ENCODE measurements around the gene FAM43B. TPM values are rescaled to one million over a fixed set of nuclear protein-coding genes. Genes with fewer than 3 reads are reported as not detected.

The FAM43B gene
- total and polyA plus RNA-seq, 10 of the 15 experiments (the other 5 are each of a cell fraction or from before 2014, with no cell fraction given), result not detected

GRCh38 chr1:20603504-20604464 lies 51.4 kb downstream of the FAM43B start:
- no peaks in the 10 kb centered on the region for H3K27me3 ChIP-seq (replicated peaks in 1 of 2; ENCODE audit: control insufficient read depth in 2 of 2, insufficient read depth in 2 of 2, low read length in 1 of 2)
- no peaks in the 10 kb centered on the region for H3K36me3 ChIP-seq (ENCODE audit: control insufficient read depth in 2 of 2, insufficient read depth in 2 of 2, low read length in 1 of 2)
- 48% methylated on average over 9 of the region's 9 CpGs for WGBS (ENCODE audit: insufficient coverage, insufficient replicate concordance, low lambda C conversion rate, missing lambda C conversion rate)
- ChIA-PET SMC1A (ENCODE audit: uncharacterized antibody, unreplicated experiment) (no interaction called here), CTCF (interaction anchor here (0.7 kb wide), 1 partner anchor 11 kb away, joined by 3 read pairs; no protein-coding TSS in a partner anchor), RAD21 (ENCODE audit: unreplicated experiment) (no interaction called here), POLR2A (no interaction called here)
- BruUV-seq (replicated peaks), result no TSS peak
- H3K79me2 ChIP-seq (ENCODE audit: control insufficient read depth, insufficient read depth, low read length), result no peaks in the 10 kb centered on the region
- FAIRE-seq (no peak), DNase-seq (ENCODE audit: low read depth, low spot score) (no peak), ATAC-seq (no peak)
- intact Hi-C loops (cut with micrococcal nuclease; ENCODE audit: unreplicated experiment) (no loop called here), in situ Hi-C loops (cut with MboI) (no loop called here)
- no peaks in the 10 kb centered on the region for H3K4me1 ChIP-seq (ENCODE audit: control insufficient read depth, insufficient read depth, low read length)
- no peak overlapping the region for H3K27ac ChIP-seq (ENCODE audit: control insufficient read depth, insufficient read depth)
- no peaks in the 10 kb centered on the region for H4K20me1 ChIP-seq (ENCODE audit: control insufficient read depth, insufficient read depth)
- H3K9ac ChIP-seq (ENCODE audit: control insufficient read depth, insufficient read depth, low read length), result no peak overlapping the region
- no peak overlapping the region for H3K4me3 ChIP-seq
- no peak for TF ChIP-seq NKRF (conservative IDR thresholded peaks at IDR 0.05)
- no peak for TF ChIP-seq BHLHE40 (IDR thresholded peaks at IDR 0.05; ENCODE audit: borderline replicate concordance in 1 of 2, low read depth in 2 of 2, low read length in 1 of 2)
- no peak for TF ChIP-seq NR2F1 (conservative IDR thresholded peaks at IDR 0.05)
- no peak for TF ChIP-seq RAD21 (IDR thresholded peaks at IDR 0.05; ENCODE audit: insufficient read depth, low read depth, low read length)
- no peak for TF ChIP-seq EP300 (IDR thresholded peaks at IDR 0.05; ENCODE audit: borderline replicate concordance in 1 of 2, control insufficient read depth in 1 of 2, low read depth in 2 of 2, low read length in 2 of 2)
- no peak for TF ChIP-seq STAT3 (IDR thresholded peaks at IDR 0.05; ENCODE audit: low read depth, low read length)
- TF ChIP-seq SMAD5 (IDR thresholded peaks at IDR 0.05; ENCODE audit: low read depth), result no peak
- TF ChIP-seq YY1 (IDR thresholded peaks at IDR 0.05; ENCODE audit: low read depth, low read length), result peak; percentile 65; the same call in 1 of the 2 replicates
- TF ChIP-seq SIX5 (IDR thresholded peaks at IDR 0.05; ENCODE audit: low read depth, low read length, severe bottlenecking), result peak; percentile 4
- peak; percentile 27 for TF ChIP-seq USF1 (IDR thresholded peaks at IDR 0.05; ENCODE audit: borderline replicate concordance, extremely low read length, insufficient read depth, low read depth, low read length)
- no peaks in the 10 kb centered on the region; the same call in 2 of the 3 replicates for H3K9me3 ChIP-seq (replicated peaks; ENCODE audit: control insufficient read depth, insufficient read depth, low read length)
- H2AFZ ChIP-seq (ENCODE audit: control insufficient read depth, low read depth, low read length), result no peak overlapping the region
- H3K4me2 ChIP-seq (ENCODE audit: control insufficient read depth, insufficient read depth), result no peak overlapping the region

Other genes with a start within 250 kb of the FAM43B start
Only the 7 nearest of the 8 such genes appear.
- not detected in 2 replicates for gene CAMK2N1, start 66.4 kb upstream of the FAM43B start, total RNA-seq (2014; rRNA removed)
- not detected in 2 replicates for gene CAMK2N1, start 66.4 kb upstream of the FAM43B start, total RNA-seq (2014; rRNA removed; fragmentation: Illumina TruSeq; extraction: Trizol)
- 0.08 and 0.23 TPM in 2 replicates for gene CAMK2N1, start 66.4 kb upstream of the FAM43B start, total RNA-seq (2021)
- not detected in 2 replicates for gene CAMK2N1, start 66.4 kb upstream of the FAM43B start, polyA plus RNA-seq (2011; rRNA removed)
- not detected in 2 replicates for gene CAMK2N1, start 66.4 kb upstream of the FAM43B start, polyA plus RNA-seq (2014; fragmentation: Illumina TruSeq; extraction: Trizol)
- gene CAMK2N1, start 66.4 kb upstream of the FAM43B start, polyA plus RNA-seq (2014; fragmentation: Nextera tagmentation; extraction: Ambion mirVana), result not detected
- gene CAMK2N1, start 66.4 kb upstream of the FAM43B start, polyA plus RNA-seq (2014; rRNA removed), result not detected in 2 replicates
- gene CAMK2N1, start 66.4 kb upstream of the FAM43B start, polyA plus RNA-seq (2016; fragmentation: Nextera tagmentation; extraction: Ambion mirVana), result not detected
- gene MUL1, start 44.4 kb upstream of the FAM43B start, total RNA-seq (2014; rRNA removed), result 14.7 and 15.6 TPM in 2 replicates
- gene MUL1, start 44.4 kb upstream of the FAM43B start, total RNA-seq (2014; rRNA removed; fragmentation: Illumina TruSeq; extraction: Trizol), result 7.6 and 9.1 TPM in 2 replicates
- gene MUL1, start 44.4 kb upstream of the FAM43B start, total RNA-seq (2021), result 19.6 and 21.0 TPM in 2 replicates
- gene MUL1, start 44.4 kb upstream of the FAM43B start, polyA plus RNA-seq (2011; rRNA removed), result 7.7 and 15.3 TPM in 2 replicates
- 6.9 and 12.2 TPM in 2 replicates for gene MUL1, start 44.4 kb upstream of the FAM43B start, polyA plus RNA-seq (2014; fragmentation: Illumina TruSeq; extraction: Trizol)
- gene MUL1, start 44.4 kb upstream of the FAM43B start, polyA plus RNA-seq (2014; fragmentation: Nextera tagmentation; extraction: Ambion mirVana), result 1 to 10 TPM; 4.9 to 8.1 TPM
- gene MUL1, start 44.4 kb upstream of the FAM43B start, polyA plus RNA-seq (2014; rRNA removed), result 16.3 and 19.1 TPM in 2 replicates
- 10 to 100 TPM; 25.9 to 27.0 TPM for gene MUL1, start 44.4 kb upstream of the FAM43B start, polyA plus RNA-seq (2016; fragmentation: Nextera tagmentation; extraction: Ambion mirVana)
- gene CDA, start 36.5 kb downstream of the FAM43B start, total RNA-seq (2014; rRNA removed), result not detected in 2 replicates
- gene CDA, start 36.5 kb downstream of the FAM43B start, total RNA-seq (2014; rRNA removed; fragmentation: Illumina TruSeq; extraction: Trizol), result not detected in 2 replicates
- gene CDA, start 36.5 kb downstream of the FAM43B start, total RNA-seq (2021), result 0.21 TPM in 1 of 2 replicates, not detected in the other
- not detected in 2 replicates for gene CDA, start 36.5 kb downstream of the FAM43B start, polyA plus RNA-seq (2011; rRNA removed)
- not detected in 2 replicates for gene CDA, start 36.5 kb downstream of the FAM43B start, polyA plus RNA-seq (2014; fragmentation: Illumina TruSeq; extraction: Trizol)
- not detected for gene CDA, start 36.5 kb downstream of the FAM43B start, polyA plus RNA-seq (2014; fragmentation: Nextera tagmentation; extraction: Ambion mirVana)
- gene CDA, start 36.5 kb downstream of the FAM43B start, polyA plus RNA-seq (2014; rRNA removed), result not detected in 2 replicates
- gene CDA, start 36.5 kb downstream of the FAM43B start, polyA plus RNA-seq (2016; fragmentation: Nextera tagmentation; extraction: Ambion mirVana), result not detected
- 2.3 and 2.8 TPM in 2 replicates for gene PINK1, start 80.9 kb downstream of the FAM43B start, total RNA-seq (2014; rRNA removed)
- 1.2 TPM in 2 replicates for gene PINK1, start 80.9 kb downstream of the FAM43B start, total RNA-seq (2014; rRNA removed; fragmentation: Illumina TruSeq; extraction: Trizol)
- gene PINK1, start 80.9 kb downstream of the FAM43B start, total RNA-seq (2021), result 2.4 and 2.5 TPM in 2 replicates
- 1.4 and 1.9 TPM in 2 replicates for gene PINK1, start 80.9 kb downstream of the FAM43B start, polyA plus RNA-seq (2011; rRNA removed)
- 1.4 TPM in 2 replicates for gene PINK1, start 80.9 kb downstream of the FAM43B start, polyA plus RNA-seq (2014; fragmentation: Illumina TruSeq; extraction: Trizol)
- gene PINK1, start 80.9 kb downstream of the FAM43B start, polyA plus RNA-seq (2014; fragmentation: Nextera tagmentation; extraction: Ambion mirVana), result under 1 TPM in 1 of 2 experiments, not detected in 1; 0.42 TPM
- gene PINK1, start 80.9 kb downstream of the FAM43B start, polyA plus RNA-seq (2014; rRNA removed), result 1.9 and 2.2 TPM in 2 replicates
- 1 to 10 TPM; 1.6 to 4.4 TPM for gene PINK1, start 80.9 kb downstream of the FAM43B start, polyA plus RNA-seq (2016; fragmentation: Nextera tagmentation; extraction: Ambion mirVana)
- 245 and 248 TPM in 2 replicates for gene DDOST, start 108.8 kb downstream of the FAM43B start, total RNA-seq (2014; rRNA removed)
- gene DDOST, start 108.8 kb downstream of the FAM43B start, total RNA-seq (2014; rRNA removed; fragmentation: Illumina TruSeq; extraction: Trizol), result 148 and 159 TPM in 2 replicates
- gene DDOST, start 108.8 kb downstream of the FAM43B start, total RNA-seq (2021), result 175 and 194 TPM in 2 replicates
- gene DDOST, start 108.8 kb downstream of the FAM43B start, polyA plus RNA-seq (2011; rRNA removed), result 146 and 220 TPM in 2 replicates
- 148 and 196 TPM in 2 replicates for gene DDOST, start 108.8 kb downstream of the FAM43B start, polyA plus RNA-seq (2014; fragmentation: Illumina TruSeq; extraction: Trizol)
- 100 to 1,000 TPM; 100 to 159 TPM for gene DDOST, start 108.8 kb downstream of the FAM43B start, polyA plus RNA-seq (2014; fragmentation: Nextera tagmentation; extraction: Ambion mirVana)
- 206 and 220 TPM in 2 replicates for gene DDOST, start 108.8 kb downstream of the FAM43B start, polyA plus RNA-seq (2014; rRNA removed)
- 100 to 1,000 TPM; 272 to 274 TPM for gene DDOST, start 108.8 kb downstream of the FAM43B start, polyA plus RNA-seq (2016; fragmentation: Nextera tagmentation; extraction: Ambion mirVana)
- gene KIF17, start 165.4 kb downstream of the FAM43B start, total RNA-seq (2014; rRNA removed), result not detected in 2 replicates
- gene KIF17, start 165.4 kb downstream of the FAM43B start, total RNA-seq (2014; rRNA removed; fragmentation: Illumina TruSeq; extraction: Trizol), result not detected in 2 replicates
- gene KIF17, start 165.4 kb downstream of the FAM43B start, total RNA-seq (2021), result 0.10 and 0.45 TPM in 2 replicates
- gene KIF17, start 165.4 kb downstream of the FAM43B start, polyA plus RNA-seq (2011; rRNA removed), result not detected in 2 replicates
- 0.03 TPM in 1 of 2 replicates, not detected in the other for gene KIF17, start 165.4 kb downstream of the FAM43B start, polyA plus RNA-seq (2014; fragmentation: Illumina TruSeq; extraction: Trizol)
- gene KIF17, start 165.4 kb downstream of the FAM43B start, polyA plus RNA-seq (2014; fragmentation: Nextera tagmentation; extraction: Ambion mirVana), result not detected
- 0.01 and 0.09 TPM in 2 replicates for gene KIF17, start 165.4 kb downstream of the FAM43B start, polyA plus RNA-seq (2014; rRNA removed)
- gene KIF17, start 165.4 kb downstream of the FAM43B start, polyA plus RNA-seq (2016; fragmentation: Nextera tagmentation; extraction: Ambion mirVana), result not detected
- gene SH2D5, start 180.1 kb downstream of the FAM43B start, total RNA-seq (2014; rRNA removed), result 0.33 and 0.62 TPM in 2 replicates
- 0.09 and 0.18 TPM in 2 replicates for gene SH2D5, start 180.1 kb downstream of the FAM43B start, total RNA-seq (2014; rRNA removed; fragmentation: Illumina TruSeq; extraction: Trizol)
- 0.56 and 0.59 TPM in 2 replicates for gene SH2D5, start 180.1 kb downstream of the FAM43B start, total RNA-seq (2021)
- 0.22 and 0.29 TPM in 2 replicates for gene SH2D5, start 180.1 kb downstream of the FAM43B start, polyA plus RNA-seq (2011; rRNA removed)
- gene SH2D5, start 180.1 kb downstream of the FAM43B start, polyA plus RNA-seq (2014; fragmentation: Illumina TruSeq; extraction: Trizol), result 0.09 and 0.16 TPM in 2 replicates
- under 1 TPM in 1 of 2 experiments, not detected in 1; 0.03 TPM for gene SH2D5, start 180.1 kb downstream of the FAM43B start, polyA plus RNA-seq (2014; fragmentation: Nextera tagmentation; extraction: Ambion mirVana)
- gene SH2D5, start 180.1 kb downstream of the FAM43B start, polyA plus RNA-seq (2014; rRNA removed), result 0.20 and 0.39 TPM in 2 replicates
- gene SH2D5, start 180.1 kb downstream of the FAM43B start, polyA plus RNA-seq (2016; fragmentation: Nextera tagmentation; extraction: Ambion mirVana), result not detected

All from GM12878 (cell line).